Measurements from ENCODE around the gene HOXB3. TPM values are rescaled to one million over a fixed set of nuclear protein-coding genes. Genes with fewer than 3 reads are reported as not detected.

Gene HOXB3
- total RNA-seq, 1 experiment from 2014 or later: not detected

GRCh38 chr17:48570325-48571023 is 19.6 kb downstream of the HOXB3 start:
- Histone ChIP-seq H3K79me1 (ENCODE audit: insufficient read depth, low read depth, low read length, poor library complexity, severe bottlenecking) (no peaks in the 10 kb centered on the region), H2BK5ac (ENCODE audit: insufficient read length, low read length) (no peak overlapping the region), H3K4me1 (ENCODE audit: insufficient read depth, low read length) (peaks cover 2% of the 10 kb centered on the region; the same call in 1 of the 2 replicates), H2BK120ac (ENCODE audit: low read depth, low read length, poor library complexity, severe bottlenecking) (no peak overlapping the region), H3K9me3 (ENCODE audit: control insufficient read depth, low read depth, low read length) (no peaks in the 10 kb centered on the region), H3K23me2 (ENCODE audit: insufficient read length, low read depth, low read length, poor library complexity, severe bottlenecking) (no peaks in the 10 kb centered on the region), H3K4ac (ENCODE audit: low read depth, low read length) (no peak overlapping the region), H2AK5ac (ENCODE audit: insufficient read length, low read length) (no peak overlapping the region), H3K18ac (ENCODE audit: insufficient read length, low read depth, low read length) (no peak overlapping the region), H3K4me2 (ENCODE audit: insufficient read depth, insufficient read length, low read length) (no peak overlapping the region), H3K9ac (ENCODE audit: extremely low read depth, insufficient read length, low read length) (no peak overlapping the region), H3K27ac (ENCODE audit: insufficient read length, low read depth, low read length) (no peak overlapping the region), H3K14ac (ENCODE audit: insufficient read depth, low read length) (no peak overlapping the region), H2BK15ac (ENCODE audit: low read depth, low read length) (no peak overlapping the region), H2AFZ (ENCODE audit: low read length) (no peak overlapping the region), H3K27me3 (ENCODE audit: insufficient read depth, low read length) (peaks cover 100% of the 10 kb centered on the region), H4K5ac (ENCODE audit: insufficient read length, low read depth, low read length) (no peak overlapping the region), H2BK20ac (ENCODE audit: low read depth, low read length, poor library complexity, severe bottlenecking) (no peak overlapping the region), H3K23ac (ENCODE audit: insufficient read length, low read depth, low read length) (no peak overlapping the region), H4K8ac (replicated peaks; ENCODE audit: insufficient read length, low read depth, low read length) (no peak overlapping the region), H4K91ac (ENCODE audit: insufficient read length, low read depth, low read length) (no peak overlapping the region), H2BK12ac (ENCODE audit: insufficient read length, low read depth, low read length) (no peak overlapping the region), H3K79me2 (ENCODE audit: insufficient read depth, low read length) (no peaks in the 10 kb centered on the region), H4K20me1 (ENCODE audit: control insufficient read depth, insufficient read depth, insufficient read length) (peaks cover 4% of the 10 kb centered on the region), H3K56ac (ENCODE audit: insufficient read length, low read depth, low read length) (no peak overlapping the region), H3T11ph (ENCODE audit: low read length) (no peak overlapping the region)
- H3K4me1 Mint-ChIP-seq: peaks cover 6 to 18% of the 10 kb centered on the region in 2 experiments
- no peak overlapping the region for H3K4me3 Mint-ChIP-seq
- H3K9me3 Mint-ChIP-seq: peaks cover 0 to 12% of the 10 kb centered on the region in 2 experiments; a peak in 1 of 5 replicates
- no peaks in the 10 kb centered on the region; a peak in 1 of 7 replicates for H3K36me3 Mint-ChIP-seq (ENCODE audit: insufficient read depth in 1 of 3, low read depth in 3 of 3)
- no peaks in the 10 kb centered on the region for H3K27me3 Mint-ChIP-seq (ENCODE audit: low read depth)
- DNase-seq: peak; percentile 69
- no peak overlapping the region for H3K27ac Mint-ChIP-seq
- TF ChIP-seq, protein P1, sequence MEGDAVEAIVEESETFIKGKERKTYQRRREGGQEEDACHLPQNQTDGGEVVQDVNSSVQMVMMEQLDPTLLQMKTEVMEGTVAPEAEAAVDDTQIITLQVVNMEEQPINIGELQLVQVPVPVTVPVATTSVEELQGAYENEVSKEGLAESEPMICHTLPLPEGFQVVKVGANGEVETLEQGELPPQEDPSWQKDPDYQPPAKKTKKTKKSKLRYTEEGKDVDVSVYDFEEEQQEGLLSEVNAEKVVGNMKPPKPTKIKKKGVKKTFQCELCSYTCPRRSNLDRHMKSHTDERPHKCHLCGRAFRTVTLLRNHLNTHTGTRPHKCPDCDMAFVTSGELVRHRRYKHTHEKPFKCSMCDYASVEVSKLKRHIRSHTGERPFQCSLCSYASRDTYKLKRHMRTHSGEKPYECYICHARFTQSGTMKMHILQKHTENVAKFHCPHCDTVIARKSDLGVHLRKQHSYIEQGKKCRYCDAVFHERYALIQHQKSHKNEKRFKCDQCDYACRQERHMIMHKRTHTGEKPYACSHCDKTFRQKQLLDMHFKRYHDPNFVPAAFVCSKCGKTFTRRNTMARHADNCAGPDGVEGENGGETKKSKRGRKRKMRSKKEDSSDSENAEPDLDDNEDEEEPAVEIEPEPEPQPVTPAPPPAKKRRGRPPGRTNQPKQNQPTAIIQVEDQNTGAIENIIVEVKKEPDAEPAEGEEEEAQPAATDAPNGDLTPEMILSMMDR (conservative IDR thresholded peaks at IDR 0.05): no peak
- WGBS (ENCODE audit: extremely low coverage, insufficient read length, low lambda C conversion rate): no CpG with 5 or more reads among the region's 19 CpGs
